Osteoblast (primary cell): ENCODE measurements around the gene LCE2D. TPM values are rescaled to one million over a fixed set of nuclear protein-coding genes. Genes with fewer than 3 reads are reported as not detected.
"Not testable (repeated sequence)": the region's sequence is repeated elsewhere in the genome, so short reads cannot be mapped to it uniquely, and the experiment has no call there.

ENCODE experiments used
- DNase-seq: peaks from one replicate; pipeline ENCODE4 v3.0.0; 2011; ENCODE audit warnings: low spot score, mixed read lengths; ENCODE audit not compliant: insufficient read length; ENCODE audit errors: missing footprints
- H2AFZ ChIP-seq: 2 replicates; pipeline ENCODE4 v1.6.0; 2011; ENCODE audit warnings: mild to moderate bottlenecking, low read length
- H3K27ac ChIP-seq: 2 replicates; pipeline ENCODE4 v1.5.1; 2011; ENCODE audit warnings: mild to moderate bottlenecking, low read depth, low read length, moderate library complexity
- H3K27me3 ChIP-seq: 2 replicates; pipeline ENCODE4 v1.6.0; 2012; ENCODE audit warnings: mild to moderate bottlenecking, control low read depth, inconsistent platforms, low read length, moderate library complexity; ENCODE audit not compliant: insufficient read depth
- H3K36me3 ChIP-seq: 2 replicates; pipeline ENCODE4 v1.5.1; 2011; ENCODE audit warnings: mild to moderate bottlenecking, low read length, control low read depth, moderate library complexity; ENCODE audit not compliant: insufficient read depth
- H3K4me1 ChIP-seq: 2 replicates; pipeline ENCODE4 v1.5.1; 2011; ENCODE audit warnings: mild to moderate bottlenecking, low read length, control low read depth, moderate library complexity; ENCODE audit not compliant: insufficient read depth
- H3K4me2 ChIP-seq: 2 replicates; pipeline ENCODE4 v1.6.0; 2011; ENCODE audit warnings: mild to moderate bottlenecking, low read length; ENCODE audit not compliant: insufficient read depth
- H3K4me3 ChIP-seq: fragments of 200-600 bp; sonication (generic); 3 replicates; pipeline ENCODE4 v1.5.1; 2012; ENCODE audit warnings: mild to moderate bottlenecking, low read length, inconsistent platforms; ENCODE audit not compliant: insufficient read depth
- H3K79me2 ChIP-seq: 2 replicates; pipeline ENCODE4 v1.6.0; 2012; ENCODE audit warnings: mild to moderate bottlenecking, low read length, control low read depth, inconsistent platforms; ENCODE audit not compliant: insufficient read depth
- H3K9me3 ChIP-seq: 2 replicates; pipeline ENCODE4 v1.5.1; 2011; ENCODE audit warnings: low read depth, low read length, control low read depth
- H4K20me1 ChIP-seq: 2 replicates; pipeline ENCODE4 v1.6.0; 2012; ENCODE audit warnings: mild to moderate bottlenecking, low read length, control low read depth; ENCODE audit not compliant: insufficient read depth
- total RNA-seq: library from RNA; depleted of rRNA; stranded (reverse); fragments of >200 nt; gene quantifications from 2 replicates; pipeline ENCODE4 v1.2.3, GENCODE V29; 2012
- TF ChIP-seq, protein P1 (sequence below): IDR thresholded peaks from 2 replicates; pipeline ENCODE4 v1.5.1; 2011; ENCODE audit warnings: mild to moderate bottlenecking, low read depth, low read length, moderate library complexity; ENCODE audit errors: extremely low read depth

Gene LCE2D
- total RNA-seq, 1 donor, result not detected

DNA sequence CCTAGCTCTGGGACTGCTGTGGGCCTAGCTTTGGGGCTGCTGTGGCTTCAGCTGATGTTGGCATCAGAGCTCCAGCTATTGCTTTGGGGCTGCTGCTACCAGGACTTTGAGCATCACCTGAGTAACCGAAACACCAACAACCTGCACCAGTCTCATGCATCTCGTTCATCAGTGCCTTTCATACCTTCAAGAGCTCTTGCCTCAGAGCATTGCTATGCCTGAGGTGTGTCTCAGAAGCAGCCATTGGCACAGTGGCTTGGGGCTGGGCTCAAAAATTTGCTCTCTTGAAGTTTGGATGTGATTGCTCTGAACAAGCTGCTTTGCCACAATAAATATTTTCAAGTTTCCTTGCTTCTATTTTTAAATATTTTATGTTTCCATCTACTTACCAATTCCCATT is 6.7 kb upstream of the LCE2D start:
- no peaks in the 10 kb centered on the region for H3K4me1 ChIP-seq
- H3K4me3 ChIP-seq, result no peak overlapping the region

DNA sequence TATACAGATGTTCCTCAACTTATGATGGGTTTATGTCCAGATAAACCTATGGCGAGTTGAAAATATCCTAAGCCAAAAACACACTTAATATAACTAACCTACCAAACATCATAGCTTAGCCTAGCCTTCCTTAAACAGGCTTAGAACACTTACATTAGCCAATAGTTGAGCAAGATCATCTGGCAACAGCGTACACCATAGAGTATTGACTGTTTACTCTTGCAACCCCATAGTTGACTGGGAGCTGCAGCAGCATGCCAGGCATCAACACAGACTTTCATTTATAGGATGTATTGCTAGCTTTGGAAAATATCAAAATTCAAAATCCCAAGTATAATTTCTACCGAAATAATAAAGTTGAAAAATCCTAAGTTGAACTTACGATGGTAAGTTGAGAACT is 5.5 kb upstream of the LCE2D start:
- no peaks in the 10 kb centered on the region for H3K27me3 ChIP-seq
- H2AFZ ChIP-seq, result no peak overlapping the region
- no peaks in the 10 kb centered on the region for H3K9me3 ChIP-seq
- no peaks in the 10 kb centered on the region for H4K20me1 ChIP-seq
- no peaks in the 10 kb centered on the region for H3K79me2 ChIP-seq
- H3K4me2 ChIP-seq, result no peak overlapping the region
- no peaks in the 10 kb centered on the region for H3K36me3 ChIP-seq
- no peak for DNase-seq
- TF ChIP-seq, protein P1, sequence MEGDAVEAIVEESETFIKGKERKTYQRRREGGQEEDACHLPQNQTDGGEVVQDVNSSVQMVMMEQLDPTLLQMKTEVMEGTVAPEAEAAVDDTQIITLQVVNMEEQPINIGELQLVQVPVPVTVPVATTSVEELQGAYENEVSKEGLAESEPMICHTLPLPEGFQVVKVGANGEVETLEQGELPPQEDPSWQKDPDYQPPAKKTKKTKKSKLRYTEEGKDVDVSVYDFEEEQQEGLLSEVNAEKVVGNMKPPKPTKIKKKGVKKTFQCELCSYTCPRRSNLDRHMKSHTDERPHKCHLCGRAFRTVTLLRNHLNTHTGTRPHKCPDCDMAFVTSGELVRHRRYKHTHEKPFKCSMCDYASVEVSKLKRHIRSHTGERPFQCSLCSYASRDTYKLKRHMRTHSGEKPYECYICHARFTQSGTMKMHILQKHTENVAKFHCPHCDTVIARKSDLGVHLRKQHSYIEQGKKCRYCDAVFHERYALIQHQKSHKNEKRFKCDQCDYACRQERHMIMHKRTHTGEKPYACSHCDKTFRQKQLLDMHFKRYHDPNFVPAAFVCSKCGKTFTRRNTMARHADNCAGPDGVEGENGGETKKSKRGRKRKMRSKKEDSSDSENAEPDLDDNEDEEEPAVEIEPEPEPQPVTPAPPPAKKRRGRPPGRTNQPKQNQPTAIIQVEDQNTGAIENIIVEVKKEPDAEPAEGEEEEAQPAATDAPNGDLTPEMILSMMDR, result no peak
- no peaks in the 10 kb centered on the region for H3K4me1 ChIP-seq
- H3K27ac ChIP-seq, result no peak overlapping the region
- no peak overlapping the region for H3K4me3 ChIP-seq

More for the DNA sequence above, 6.7 kb upstream of the LCE2D start:
- no peaks in the 10 kb centered on the region for H3K9me3 ChIP-seq
- no peak overlapping the region for H3K4me2 ChIP-seq
- H3K79me2 ChIP-seq, result no peaks in the 10 kb centered on the region
- H3K27ac ChIP-seq, result no peak overlapping the region
- DNase-seq, result no peak
- H3K27me3 ChIP-seq, result no peaks in the 10 kb centered on the region
- TF ChIP-seq, protein P1, result no peak
- no peaks in the 10 kb centered on the region for H4K20me1 ChIP-seq
- H2AFZ ChIP-seq, result no peak overlapping the region
- no peaks in the 10 kb centered on the region for H3K36me3 ChIP-seq

DNA sequence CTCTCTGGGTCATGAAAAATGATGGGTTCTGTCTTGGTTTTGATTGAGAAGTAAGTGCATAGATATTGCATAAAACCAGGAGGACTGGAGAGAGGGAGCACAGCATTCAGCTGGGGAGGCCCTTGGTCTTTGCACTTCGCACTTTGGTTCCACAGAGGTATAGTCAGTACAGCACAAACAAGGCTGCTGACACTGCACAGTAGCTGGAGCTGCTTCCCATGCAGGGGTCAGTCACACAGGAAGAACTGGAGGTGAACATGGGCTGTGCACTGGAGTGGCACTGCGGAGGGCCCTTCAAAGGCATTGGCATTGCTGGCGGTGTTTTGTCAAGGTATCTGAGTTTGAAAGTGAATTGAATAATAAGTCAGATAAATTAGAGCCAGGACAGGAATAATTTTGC is 4.5 kb upstream of the LCE2D start:
- no peaks in the 10 kb centered on the region for H4K20me1 ChIP-seq
- DNase-seq, result no peak
- no peak overlapping the region for H3K4me3 ChIP-seq
- H2AFZ ChIP-seq, result no peak overlapping the region
- H3K27ac ChIP-seq, result no peak overlapping the region
- no peak overlapping the region for H3K4me2 ChIP-seq
- TF ChIP-seq, protein P1, result no peak
- no peaks in the 10 kb centered on the region for H3K9me3 ChIP-seq
- H3K27me3 ChIP-seq, result no peaks in the 10 kb centered on the region
- no peaks in the 10 kb centered on the region for H3K36me3 ChIP-seq
- H3K79me2 ChIP-seq, result no peaks in the 10 kb centered on the region
- no peaks in the 10 kb centered on the region for H3K4me1 ChIP-seq

DNA sequence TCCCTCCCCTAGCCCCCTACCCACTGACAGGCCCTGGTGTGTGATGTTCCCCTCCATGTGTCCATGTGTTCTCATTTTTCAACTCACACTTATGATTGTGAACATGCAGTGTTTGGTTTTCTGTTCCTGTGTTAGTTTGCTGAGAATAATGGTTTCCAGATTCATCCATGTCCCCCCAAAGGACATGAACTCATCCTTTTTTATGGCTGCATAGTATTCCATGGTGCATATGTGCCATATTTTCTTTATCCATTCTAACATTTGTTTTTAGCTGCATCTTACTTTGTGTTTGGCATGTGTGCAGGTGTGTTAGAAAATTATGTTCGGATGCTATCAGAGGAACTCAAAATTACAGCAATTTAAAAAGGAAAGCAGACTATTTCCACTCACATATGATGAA is 3.0 kb downstream of the LCE2D start:
- H3K4me1 ChIP-seq, H3K9me3 ChIP-seq, H3K79me2 ChIP-seq, H2AFZ ChIP-seq, DNase-seq, H3K27ac ChIP-seq, H3K4me2 ChIP-seq, H3K4me3 ChIP-seq, H4K20me1 ChIP-seq, H3K27me3 ChIP-seq, H3K36me3 ChIP-seq: not testable (repeated sequence)
